GM23338 (cell line): ENCODE measurements around the gene OPN3. TPM values are rescaled to one million over a fixed set of nuclear protein-coding genes. Genes with fewer than 3 reads are reported as not detected.

Experiments used
- ATAC-seq: fragments of 200-7000 bp; cut with Tn5 transposase; 3 replicates; pipeline ENCODE4 v1.9.1; 2020
- DNase-seq: peaks from one replicate; pipeline ENCODE4 v3.0.0-alpha.2; 2015; ENCODE audit warnings: low spot score
- H2AFZ ChIP-seq: fragments of 200-600 bp; sonication (generic); 2 replicates; pipeline ENCODE4 v1.8.0; 2016; ENCODE audit warnings: antibody characterized with exemption, mild to moderate bottlenecking, moderate library complexity
- H3F3A ChIP-seq: fragments of 200-600 bp; sonication (generic); replicated peaks from 2 replicates; pipeline ENCODE4 v1.8.0; 2017; ENCODE audit warnings: antibody characterized with exemption, mixed run types, low read depth
- H3K27ac ChIP-seq: fragments of 200-600 bp; sonication (generic); 2 replicates; pipeline ENCODE4 v1.6.1; 2016; ENCODE audit warnings: low read depth
- H3K27me3 ChIP-seq: fragments of 200-600 bp; sonication (generic); 2 replicates; pipeline ENCODE4 v1.8.0; 2016; ENCODE audit warnings: mild to moderate bottlenecking, mixed run types, moderate library complexity; ENCODE audit not compliant: insufficient read depth
- H3K36me3 ChIP-seq: fragments of 200-600 bp; sonication (generic); 2 replicates; pipeline ENCODE4 v1.8.0; 2016; ENCODE audit warnings: mild to moderate bottlenecking; ENCODE audit not compliant: insufficient read depth
- H3K4me1 ChIP-seq: fragments of 200-600 bp; sonication (generic); 2 replicates; pipeline ENCODE4 v1.8.0; 2016; ENCODE audit warnings: mild to moderate bottlenecking, moderate library complexity; ENCODE audit not compliant: insufficient read depth
- H3K4me2 ChIP-seq: fragments of 200-600 bp; sonication (generic); 2 replicates; pipeline ENCODE4 v1.7.1; 2017; ENCODE audit warnings: mixed run types
- H3K4me3 ChIP-seq: fragments of 200-600 bp; sonication (generic); 2 replicates; pipeline ENCODE4 v1.6.1; 2016; ENCODE audit warnings: mixed run types
- H3K79me2 ChIP-seq: fragments of 200-600 bp; sonication (generic); replicated peaks from 2 replicates; pipeline ENCODE4 v1.8.0; 2017; ENCODE audit warnings: mild to moderate bottlenecking; ENCODE audit not compliant: insufficient read depth
- H3K9me2 ChIP-seq: fragments of 200-600 bp; sonication (generic); 2 replicates; pipeline ENCODE4 v1.8.0; 2017; ENCODE audit not compliant: insufficient read depth
- H4K20me1 ChIP-seq: fragments of 200-600 bp; sonication (generic); replicated peaks from 2 replicates; pipeline ENCODE4 v1.8.0; 2017; ENCODE audit warnings: mild to moderate bottlenecking; ENCODE audit not compliant: insufficient read depth
- H3K27ac Mint-ChIP-seq: 2 replicates; pipeline ENCODE4 v1.8.0; 2020; ENCODE audit warnings: inconsistent platforms, mild to moderate bottlenecking, moderate library complexity, mixed read lengths
- H3K27me3 Mint-ChIP-seq: 3 replicates; pipeline ENCODE4 v1.8.0; 2022; ENCODE audit warnings: low read depth, mild to moderate bottlenecking, moderate library complexity, mixed read lengths, inconsistent platforms; ENCODE audit not compliant: insufficient read depth, poor library complexity
- H3K36me3 Mint-ChIP-seq: 3 replicates; pipeline ENCODE4 v1.8.0; 2021; ENCODE audit warnings: low read depth, mild to moderate bottlenecking, inconsistent platforms, moderate library complexity, mixed read lengths
- H3K4me1 Mint-ChIP-seq: 3 replicates; pipeline ENCODE4 v1.8.0; 2020; ENCODE audit warnings: mild to moderate bottlenecking, inconsistent platforms, mixed read lengths
- H3K4me3 Mint-ChIP-seq: 3 replicates; pipeline ENCODE4 v1.8.0; 2021; ENCODE audit warnings: moderate library complexity, mild to moderate bottlenecking, inconsistent platforms, mixed read lengths
- H3K9me3 Mint-ChIP-seq: 3 replicates; pipeline ENCODE4 v1.8.0; 2020; ENCODE audit warnings: moderate library complexity, mild to moderate bottlenecking, inconsistent platforms, mixed read lengths
- CREB1 ChIP-seq: fragments of 250-450 bp; sonication (Bioruptor Pico); IDR thresholded peaks from 2 replicates; pipeline ENCODE4 v1.5.0; 2020; ENCODE audit warnings: low read depth, mild to moderate bottlenecking, moderate library complexity
- EZH2 ChIP-seq: fragments of 200-600 bp; sonication (generic); IDR thresholded peaks from one replicate; pipeline ENCODE4 v1.8.0; 2017; ENCODE audit warnings: antibody characterized with exemption, mild to moderate bottlenecking, low read depth; ENCODE audit not compliant: unreplicated experiment
- EZH2phosphoT487 ChIP-seq: fragments of 200-600 bp; sonication (generic); IDR thresholded peaks from one replicate; pipeline ENCODE4 v1.8.1; 2018; ENCODE audit warnings: antibody characterized with exemption; ENCODE audit not compliant: unreplicated experiment
- JUNB ChIP-seq: IDR thresholded peaks from one replicate; pipeline ENCODE4 v1.6.1; 2016; ENCODE audit warnings: antibody characterized with exemption; ENCODE audit not compliant: unreplicated experiment
- NANOG ChIP-seq: IDR thresholded peaks from 2 replicates; pipeline ENCODE4 v1.6.1; 2016; ENCODE audit warnings: antibody characterized with exemption, borderline replicate concordance
- POLR2AphosphoS5 ChIP-seq: IDR thresholded peaks from 2 replicates; pipeline ENCODE4 v1.6.1; 2016; ENCODE audit warnings: antibody characterized with exemption, low read depth
- STAT1 ChIP-seq: IDR thresholded peaks from one replicate; pipeline ENCODE4 v1.6.1; 2016; ENCODE audit warnings: antibody characterized with exemption; ENCODE audit not compliant: unreplicated experiment
- ZNF114 ChIP-seq: fragments of 250-450 bp; sonication (Bioruptor Pico); IDR thresholded peaks from 2 replicates; pipeline ENCODE4 v1.5.0; 2020; ENCODE audit warnings: mild to moderate bottlenecking, moderate library complexity
- ZNF331 ChIP-seq: fragments of 250-450 bp; sonication (Bioruptor Pico); IDR thresholded peaks from 2 replicates; pipeline ENCODE4 v1.5.0; 2020; ENCODE audit warnings: low read depth, mild to moderate bottlenecking, moderate library complexity
- polyA plus RNA-seq: library from polyadenylated mRNA; unstranded; fragments of >200 nt; fragmentation: Nextera tagmentation; extraction: Ambion mirVana; gene quantifications from 2 replicates; pipeline ENCODE4 v1.2.1, GENCODE V29; 2016
- total RNA-seq: library from RNA; depleted of rRNA; stranded (reverse); fragments of >200 nt; shearing (Covaris generic); gene quantifications from 2 replicates; pipeline ENCODE4 v1.2.3, GENCODE V29; 2014
- TF ChIP-seq, protein P1 (sequence below): fragments of 250-450 bp; sonication (Bioruptor Pico); IDR thresholded peaks from 2 replicates; pipeline ENCODE4 v1.5.0; 2020; ENCODE audit warnings: mild to moderate bottlenecking, moderate library complexity
- TF ChIP-seq, protein P2 (sequence below): IDR thresholded peaks from one replicate; pipeline ENCODE4 v1.6.1; 2018; ENCODE audit warnings: antibody characterized with exemption; ENCODE audit not compliant: unreplicated experiment
- TF ChIP-seq, protein P3 (sequence below), 2 experiments: fragments of 200-600 bp in 1 of 2; sonication (generic) in 1 of 2; conservative IDR thresholded peaks; 2 replicates each; pipeline versions ENCODE4 v1.5.1 to v1.6.1; 2016 to 2017; ENCODE audit warnings: antibody characterized with exemption in 2 of 2, low read depth in 2 of 2, mild to moderate bottlenecking in 2 of 2, moderate library complexity in 1 of 2
- TF ChIP-seq, protein P4 (sequence below): IDR thresholded peaks from 2 replicates; pipeline ENCODE4 v1.6.1; 2016; ENCODE audit warnings: antibody characterized with exemption

OPN3 gene
- total and polyA plus RNA-seq, 2 experiments from 2014 or later = 23.7 to 46.8 TPM

DNA sequence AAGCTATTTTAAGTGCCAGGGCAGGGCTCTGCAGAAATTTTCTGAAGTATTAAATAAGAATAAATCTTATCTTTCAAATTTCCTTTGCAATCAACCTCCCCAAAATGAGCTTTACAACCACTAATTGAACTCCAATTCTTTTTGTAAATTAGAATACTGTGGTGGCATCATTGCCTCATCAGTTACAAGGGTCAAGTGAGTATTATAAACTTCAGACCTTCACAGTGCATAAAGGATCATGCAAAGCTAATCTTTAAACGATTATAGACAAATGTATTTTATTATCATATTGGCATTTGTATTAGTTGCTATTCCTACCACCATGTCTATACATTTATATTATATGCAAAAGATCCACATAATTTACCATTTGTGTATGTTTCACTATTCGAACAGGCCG is 7.2 kb downstream of the OPN3 start:
- peaks cover 13% of the 10 kb centered on the region for H4K20me1 ChIP-seq
- H3K27ac ChIP-seq = no peak overlapping the region
- DNase-seq = no peak
- H3K4me1 ChIP-seq = peaks cover 31% of the 10 kb centered on the region
- H3K4me3 ChIP-seq = no peak overlapping the region
- Mint-ChIP-seq H3K36me3 (peaks cover 33% of the 10 kb centered on the region; the same call in 2 of the 3 replicates), H3K27ac (no peak overlapping the region), H3K27me3 (no peaks in the 10 kb centered on the region), H3K4me1 (peaks cover 46% of the 10 kb centered on the region), H3K9me3 (no peaks in the 10 kb centered on the region), H3K4me3 (no peak overlapping the region)
- H2AFZ ChIP-seq = no peak overlapping the region
- no peak overlapping the region for H3K4me2 ChIP-seq
- no peaks in the 10 kb centered on the region for H3K27me3 ChIP-seq
- ATAC-seq = no peak
- TF ChIP-seq CREB1 (CRISPR knock-in tag) (no peak), ZNF114 (no peak), JUNB (no peak), NANOG (no peak), POLR2AphosphoS5 (no peak), ZNF331 (CRISPR knock-in tag) (no peak), EZH2phosphoT487 (no peak), STAT1 (no peak), EZH2 (no peak)
- TF ChIP-seq, protein P1, sequence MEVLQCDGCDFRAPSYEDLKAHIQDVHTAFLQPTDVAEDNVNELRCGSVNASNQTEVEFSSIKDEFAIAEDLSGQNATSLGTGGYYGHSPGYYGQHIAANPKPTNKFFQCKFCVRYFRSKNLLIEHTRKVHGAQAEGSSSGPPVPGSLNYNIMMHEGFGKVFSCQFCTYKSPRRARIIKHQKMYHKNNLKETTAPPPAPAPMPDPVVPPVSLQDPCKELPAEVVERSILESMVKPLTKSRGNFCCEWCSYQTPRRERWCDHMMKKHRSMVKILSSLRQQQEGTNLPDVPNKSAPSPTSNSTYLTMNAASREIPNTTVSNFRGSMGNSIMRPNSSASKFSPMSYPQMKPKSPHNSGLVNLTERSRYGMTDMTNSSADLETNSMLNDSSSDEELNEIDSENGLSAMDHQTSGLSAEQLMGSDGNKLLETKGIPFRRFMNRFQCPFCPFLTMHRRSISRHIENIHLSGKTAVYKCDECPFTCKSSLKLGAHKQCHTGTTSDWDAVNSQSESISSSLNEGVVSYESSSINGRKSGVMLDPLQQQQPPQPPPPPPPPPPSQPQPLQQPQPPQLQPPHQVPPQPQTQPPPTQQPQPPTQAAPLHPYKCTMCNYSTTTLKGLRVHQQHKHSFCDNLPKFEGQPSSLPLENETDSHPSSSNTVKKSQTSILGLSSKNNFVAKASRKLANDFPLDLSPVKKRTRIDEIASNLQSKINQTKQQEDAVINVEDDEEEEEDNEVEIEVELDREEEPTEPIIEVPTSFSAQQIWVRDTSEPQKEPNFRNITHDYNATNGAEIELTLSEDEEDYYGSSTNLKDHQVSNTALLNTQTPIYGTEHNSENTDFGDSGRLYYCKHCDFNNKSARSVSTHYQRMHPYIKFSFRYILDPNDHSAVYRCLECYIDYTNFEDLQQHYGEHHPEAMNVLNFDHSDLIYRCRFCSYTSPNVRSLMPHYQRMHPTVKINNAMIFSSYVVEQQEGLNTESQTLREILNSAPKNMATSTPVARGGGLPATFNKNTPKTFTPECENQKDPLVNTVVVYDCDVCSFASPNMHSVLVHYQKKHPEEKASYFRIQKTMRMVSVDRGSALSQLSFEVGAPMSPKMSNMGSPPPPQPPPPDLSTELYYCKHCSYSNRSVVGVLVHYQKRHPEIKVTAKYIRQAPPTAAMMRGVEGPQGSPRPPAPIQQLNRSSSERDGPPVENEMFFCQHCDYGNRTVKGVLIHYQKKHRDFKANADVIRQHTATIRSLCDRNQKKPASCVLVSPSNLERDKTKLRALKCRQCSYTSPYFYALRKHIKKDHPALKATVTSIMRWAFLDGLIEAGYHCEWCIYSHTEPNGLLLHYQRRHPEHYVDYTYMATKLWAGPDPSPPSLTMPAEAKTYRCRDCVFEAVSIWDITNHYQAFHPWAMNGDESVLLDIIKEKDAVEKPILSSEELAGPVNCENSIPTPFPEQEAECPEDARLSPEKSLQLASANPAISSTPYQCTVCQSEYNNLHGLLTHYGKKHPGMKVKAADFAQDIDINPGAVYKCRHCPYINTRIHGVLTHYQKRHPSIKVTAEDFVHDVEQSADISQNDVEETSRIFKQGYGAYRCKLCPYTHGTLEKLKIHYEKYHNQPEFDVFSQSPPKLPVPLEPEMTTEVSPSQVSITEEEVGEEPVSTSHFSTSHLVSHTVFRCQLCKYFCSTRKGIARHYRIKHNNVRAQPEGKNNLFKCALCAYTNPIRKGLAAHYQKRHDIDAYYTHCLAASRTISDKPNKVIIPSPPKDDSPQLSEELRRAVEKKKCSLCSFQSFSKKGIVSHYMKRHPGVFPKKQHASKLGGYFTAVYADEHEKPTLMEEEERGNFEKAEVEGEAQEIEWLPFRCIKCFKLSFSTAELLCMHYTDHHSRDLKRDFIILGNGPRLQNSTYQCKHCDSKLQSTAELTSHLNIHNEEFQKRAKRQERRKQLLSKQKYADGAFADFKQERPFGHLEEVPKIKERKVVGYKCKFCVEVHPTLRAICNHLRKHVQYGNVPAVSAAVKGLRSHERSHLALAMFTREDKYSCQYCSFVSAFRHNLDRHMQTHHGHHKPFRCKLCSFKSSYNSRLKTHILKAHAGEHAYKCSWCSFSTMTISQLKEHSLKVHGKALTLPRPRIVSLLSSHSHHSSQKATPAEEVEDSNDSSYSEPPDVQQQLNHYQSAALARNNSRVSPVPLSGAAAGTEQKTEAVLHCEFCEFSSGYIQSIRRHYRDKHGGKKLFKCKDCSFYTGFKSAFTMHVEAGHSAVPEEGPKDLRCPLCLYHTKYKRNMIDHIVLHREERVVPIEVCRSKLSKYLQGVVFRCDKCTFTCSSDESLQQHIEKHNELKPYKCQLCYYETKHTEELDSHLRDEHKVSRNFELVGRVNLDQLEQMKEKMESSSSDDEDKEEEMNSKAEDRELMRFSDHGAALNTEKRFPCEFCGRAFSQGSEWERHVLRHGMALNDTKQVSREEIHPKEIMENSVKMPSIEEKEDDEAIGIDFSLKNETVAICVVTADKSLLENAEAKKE (CRISPR knock-in tag) = no peak
- TF ChIP-seq, protein P2, sequence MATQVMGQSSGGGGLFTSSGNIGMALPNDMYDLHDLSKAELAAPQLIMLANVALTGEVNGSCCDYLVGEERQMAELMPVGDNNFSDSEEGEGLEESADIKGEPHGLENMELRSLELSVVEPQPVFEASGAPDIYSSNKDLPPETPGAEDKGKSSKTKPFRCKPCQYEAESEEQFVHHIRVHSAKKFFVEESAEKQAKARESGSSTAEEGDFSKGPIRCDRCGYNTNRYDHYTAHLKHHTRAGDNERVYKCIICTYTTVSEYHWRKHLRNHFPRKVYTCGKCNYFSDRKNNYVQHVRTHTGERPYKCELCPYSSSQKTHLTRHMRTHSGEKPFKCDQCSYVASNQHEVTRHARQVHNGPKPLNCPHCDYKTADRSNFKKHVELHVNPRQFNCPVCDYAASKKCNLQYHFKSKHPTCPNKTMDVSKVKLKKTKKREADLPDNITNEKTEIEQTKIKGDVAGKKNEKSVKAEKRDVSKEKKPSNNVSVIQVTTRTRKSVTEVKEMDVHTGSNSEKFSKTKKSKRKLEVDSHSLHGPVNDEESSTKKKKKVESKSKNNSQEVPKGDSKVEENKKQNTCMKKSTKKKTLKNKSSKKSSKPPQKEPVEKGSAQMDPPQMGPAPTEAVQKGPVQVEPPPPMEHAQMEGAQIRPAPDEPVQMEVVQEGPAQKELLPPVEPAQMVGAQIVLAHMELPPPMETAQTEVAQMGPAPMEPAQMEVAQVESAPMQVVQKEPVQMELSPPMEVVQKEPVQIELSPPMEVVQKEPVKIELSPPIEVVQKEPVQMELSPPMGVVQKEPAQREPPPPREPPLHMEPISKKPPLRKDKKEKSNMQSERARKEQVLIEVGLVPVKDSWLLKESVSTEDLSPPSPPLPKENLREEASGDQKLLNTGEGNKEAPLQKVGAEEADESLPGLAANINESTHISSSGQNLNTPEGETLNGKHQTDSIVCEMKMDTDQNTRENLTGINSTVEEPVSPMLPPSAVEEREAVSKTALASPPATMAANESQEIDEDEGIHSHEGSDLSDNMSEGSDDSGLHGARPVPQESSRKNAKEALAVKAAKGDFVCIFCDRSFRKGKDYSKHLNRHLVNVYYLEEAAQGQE = no peak
- TF ChIP-seq, protein P3, sequence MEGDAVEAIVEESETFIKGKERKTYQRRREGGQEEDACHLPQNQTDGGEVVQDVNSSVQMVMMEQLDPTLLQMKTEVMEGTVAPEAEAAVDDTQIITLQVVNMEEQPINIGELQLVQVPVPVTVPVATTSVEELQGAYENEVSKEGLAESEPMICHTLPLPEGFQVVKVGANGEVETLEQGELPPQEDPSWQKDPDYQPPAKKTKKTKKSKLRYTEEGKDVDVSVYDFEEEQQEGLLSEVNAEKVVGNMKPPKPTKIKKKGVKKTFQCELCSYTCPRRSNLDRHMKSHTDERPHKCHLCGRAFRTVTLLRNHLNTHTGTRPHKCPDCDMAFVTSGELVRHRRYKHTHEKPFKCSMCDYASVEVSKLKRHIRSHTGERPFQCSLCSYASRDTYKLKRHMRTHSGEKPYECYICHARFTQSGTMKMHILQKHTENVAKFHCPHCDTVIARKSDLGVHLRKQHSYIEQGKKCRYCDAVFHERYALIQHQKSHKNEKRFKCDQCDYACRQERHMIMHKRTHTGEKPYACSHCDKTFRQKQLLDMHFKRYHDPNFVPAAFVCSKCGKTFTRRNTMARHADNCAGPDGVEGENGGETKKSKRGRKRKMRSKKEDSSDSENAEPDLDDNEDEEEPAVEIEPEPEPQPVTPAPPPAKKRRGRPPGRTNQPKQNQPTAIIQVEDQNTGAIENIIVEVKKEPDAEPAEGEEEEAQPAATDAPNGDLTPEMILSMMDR (conservative IDR thresholded peaks at IDR 0.05; ENCODE audit: low read depth in 2 of 2) = no peak
- TF ChIP-seq, protein P4, sequence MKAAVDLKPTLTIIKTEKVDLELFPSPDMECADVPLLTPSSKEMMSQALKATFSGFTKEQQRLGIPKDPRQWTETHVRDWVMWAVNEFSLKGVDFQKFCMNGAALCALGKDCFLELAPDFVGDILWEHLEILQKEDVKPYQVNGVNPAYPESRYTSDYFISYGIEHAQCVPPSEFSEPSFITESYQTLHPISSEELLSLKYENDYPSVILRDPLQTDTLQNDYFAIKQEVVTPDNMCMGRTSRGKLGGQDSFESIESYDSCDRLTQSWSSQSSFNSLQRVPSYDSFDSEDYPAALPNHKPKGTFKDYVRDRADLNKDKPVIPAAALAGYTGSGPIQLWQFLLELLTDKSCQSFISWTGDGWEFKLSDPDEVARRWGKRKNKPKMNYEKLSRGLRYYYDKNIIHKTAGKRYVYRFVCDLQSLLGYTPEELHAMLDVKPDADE = no peak
- no peaks in the 10 kb centered on the region for H3F3A ChIP-seq
- H3K79me2 ChIP-seq = peaks cover 85% of the 10 kb centered on the region
- H3K36me3 ChIP-seq = peaks cover 5% of the 10 kb centered on the region; the same call in 1 of the 2 replicates
- H3K9me2 ChIP-seq = no peaks in the 10 kb centered on the region
